Measurements from ENCODE around the gene SFR1. TPM values are rescaled to one million over a fixed set of nuclear protein-coding genes. Genes with fewer than 3 reads are reported as not detected.

SFR1 gene
- total RNA-seq, 1 donor from 2014 or later: 12.8 TPM

Other genes starting within 250 kb of the SFR1 start
- 25.1 and 28.1 TPM in 2 replicates for gene STN1, start 204.0 kb upstream of the SFR1 start, total RNA-seq
- 31.4 and 35.8 TPM in 2 replicates for gene SLK, start 155.0 kb upstream of the SFR1 start, total RNA-seq
- 0.21 and 0.33 TPM in 2 replicates for gene COL17A1, start 36.3 kb upstream of the SFR1 start, total RNA-seq
- 0.34 and 0.75 TPM in 2 replicates for gene CFAP43, start 110.2 kb downstream of the SFR1 start, total RNA-seq
- gene GSTO1, start 132.7 kb downstream of the SFR1 start, total RNA-seq: 352 and 414 TPM in 2 replicates
- gene GSTO2, start 147.0 kb downstream of the SFR1 start, total RNA-seq: 22.0 and 24.0 TPM in 2 replicates
- gene ITPRIP, start 216.3 kb downstream of the SFR1 start, total RNA-seq: 34.8 and 41.1 TPM in 2 replicates
- gene CFAP58, start 231.7 kb downstream of the SFR1 start, total RNA-seq: 0.75 TPM in 2 replicates